HEK293 (cell line): ENCODE data around the gene TRAP1.
A peak's percentile ranks its signal among the peaks of the same experiment; 100 is the strongest.

Experiments
- HOXD13 ChIP-seq: sonication (generic); formaldehyde crosslinking; IDR thresholded peaks from 2 replicates; pipeline ENCODE4 v1.8.0; 2022; ENCODE audit warnings: missing genetic modification reagents, borderline replicate concordance
- KLF10 ChIP-seq: fragments of 450-650 bp; IDR thresholded peaks from 2 replicates; pipeline ENCODE4 v1.5.1; 2018; ENCODE audit warnings: missing biosample characterization, mild to moderate bottlenecking, missing genetic modification characterization
- KLF8 ChIP-seq: fragments of 450-650 bp; formaldehyde crosslinking; IDR thresholded peaks from 2 replicates; pipeline ENCODE4 v1.5.1; 2016; ENCODE audit warnings: missing biosample characterization, missing genetic modification characterization
- PRDM6 ChIP-seq: fragments of 450-650 bp; formaldehyde crosslinking; IDR thresholded peaks from 2 replicates; pipeline ENCODE4 v1.5.1; 2017; ENCODE audit warnings: missing biosample characterization, missing genetic modification characterization
- SP2 ChIP-seq: fragments of 450-650 bp; formaldehyde crosslinking; IDR thresholded peaks from 2 replicates; pipeline ENCODE4 v1.5.1; 2016; ENCODE audit warnings: missing biosample characterization, missing genetic modification characterization
- SP7 ChIP-seq: fragments of 450-650 bp; formaldehyde crosslinking; IDR thresholded peaks from 2 replicates; pipeline ENCODE4 v1.5.1; 2016; ENCODE audit warnings: missing biosample characterization, missing genetic modification characterization
- ZEB2 ChIP-seq: fragments of 450-650 bp; formaldehyde crosslinking; IDR thresholded peaks from 2 replicates; pipeline ENCODE4 v1.5.1; 2016; ENCODE audit warnings: missing biosample characterization, missing genetic modification characterization
- ZNF146 ChIP-seq: fragments of 450-650 bp; formaldehyde crosslinking; IDR thresholded peaks from 2 replicates; pipeline ENCODE4 v1.5.1; 2016; ENCODE audit warnings: missing biosample characterization, missing genetic modification characterization
- ZNF174 ChIP-seq: fragments of 450-650 bp; formaldehyde crosslinking; IDR thresholded peaks from 2 replicates; pipeline ENCODE4 v1.5.0; 2017; ENCODE audit warnings: missing biosample characterization, mild to moderate bottlenecking, missing genetic modification characterization
- ZNF175 ChIP-seq: fragments of 450-650 bp; formaldehyde crosslinking; IDR thresholded peaks from 2 replicates; pipeline ENCODE4 v1.5.1; 2016; ENCODE audit warnings: missing biosample characterization, missing genetic modification characterization
- ZNF2 ChIP-seq: fragments of 450-650 bp; formaldehyde crosslinking; IDR thresholded peaks from 2 replicates; pipeline ENCODE4 v1.5.1; 2016; ENCODE audit warnings: missing biosample characterization, missing genetic modification characterization
- ZNF202 ChIP-seq: fragments of 450-650 bp; formaldehyde crosslinking; IDR thresholded peaks from 2 replicates; pipeline ENCODE4 v1.5.1; 2016; ENCODE audit warnings: missing biosample characterization, missing genetic modification characterization, borderline replicate concordance
- ZNF239 ChIP-seq: fragments of 450-650 bp; formaldehyde crosslinking; IDR thresholded peaks from 2 replicates; pipeline ENCODE4 v1.5.1; 2016; ENCODE audit warnings: missing biosample characterization, missing genetic modification characterization
- ZNF366 ChIP-seq: fragments of 450-650 bp; formaldehyde crosslinking; conservative IDR thresholded peaks from 2 replicates; pipeline ENCODE4 v1.5.1; 2016; ENCODE audit warnings: missing biosample characterization, missing genetic modification characterization
- ZNF426 ChIP-seq: fragments of 450-650 bp; formaldehyde crosslinking; IDR thresholded peaks from 2 replicates; pipeline ENCODE4 v1.5.1; 2017; ENCODE audit warnings: missing biosample characterization, missing genetic modification characterization, mild to moderate bottlenecking, inconsistent platforms, moderate library complexity
- ZNF544 ChIP-seq: fragments of 450-650 bp; formaldehyde crosslinking; IDR thresholded peaks from 2 replicates; pipeline ENCODE4 v1.5.0; 2017; ENCODE audit warnings: missing biosample characterization, missing genetic modification characterization
- ZNF548 ChIP-seq: fragments of 450-650 bp; formaldehyde crosslinking; IDR thresholded peaks from 2 replicates; pipeline ENCODE4 v1.5.1; 2016; ENCODE audit warnings: missing biosample characterization, missing genetic modification characterization
- ZNF600 ChIP-seq: fragments of 450-650 bp; formaldehyde crosslinking; IDR thresholded peaks from 2 replicates; pipeline ENCODE4 v1.5.1; 2016; ENCODE audit warnings: missing biosample characterization, missing genetic modification characterization
- ZNF658 ChIP-seq: fragments of 450-650 bp; formaldehyde crosslinking; IDR thresholded peaks from 2 replicates; pipeline ENCODE4; 2016; ENCODE audit warnings: missing biosample characterization, missing genetic modification characterization
- TF ChIP-seq, protein P1 (sequence below): fragments of 450-650 bp; formaldehyde crosslinking; IDR thresholded peaks from 2 replicates; pipeline ENCODE4 v1.5.1; 2016; ENCODE audit warnings: missing biosample characterization, missing genetic modification characterization
- TF ChIP-seq, protein P2 (sequence below): fragments of 450-650 bp; formaldehyde crosslinking; IDR thresholded peaks from 2 replicates; pipeline ENCODE4 v1.5.1; 2016; ENCODE audit warnings: missing biosample characterization, missing genetic modification characterization
- TF ChIP-seq, protein P3 (sequence below): fragments of 450-650 bp; formaldehyde crosslinking; conservative IDR thresholded peaks from 2 replicates; pipeline ENCODE4 v1.5.1; 2016; ENCODE audit warnings: low read depth, missing biosample characterization, missing genetic modification characterization
- TF ChIP-seq, protein P4 (sequence below): fragments of 450-650 bp; formaldehyde crosslinking; IDR thresholded peaks from 2 replicates; pipeline ENCODE4 v1.5.1; 2016; ENCODE audit warnings: missing biosample characterization, missing genetic modification characterization
- TF ChIP-seq, protein P5 (sequence below): fragments of 450-650 bp; formaldehyde crosslinking; IDR thresholded peaks from 2 replicates; pipeline ENCODE4 v1.5.1; 2016; ENCODE audit warnings: missing biosample characterization, missing genetic modification characterization

The TRAP1 gene

DNA sequence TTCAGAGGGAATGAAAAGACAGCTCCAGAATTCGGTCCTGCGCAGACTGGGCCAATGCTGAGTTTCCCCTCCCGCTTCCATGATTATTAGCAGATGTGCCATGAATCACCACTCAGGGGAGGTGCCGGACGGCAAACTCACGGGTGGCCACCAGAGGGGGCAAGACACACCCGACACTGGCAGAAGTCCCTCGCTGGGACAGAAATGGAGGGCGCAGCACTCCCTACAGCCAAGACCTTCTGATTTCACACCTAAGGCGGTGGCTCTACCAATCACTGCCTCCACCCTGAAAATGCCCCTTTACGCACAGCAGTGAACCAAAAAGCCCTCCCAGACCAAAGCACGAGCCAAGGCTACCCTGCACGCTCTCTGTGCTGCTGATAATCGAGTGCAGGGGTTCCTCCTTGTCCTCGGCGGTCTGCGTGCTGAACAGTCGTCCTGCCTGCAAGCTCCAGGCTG, 26.8 kb downstream of the TRAP1 start (continued):
- no peak for TF ChIP-seq PRDM6 (tag by site-specific recombination)
- TF ChIP-seq ZNF600: peak; percentile 90
- TF ChIP-seq ZNF175 (tag by site-specific recombination): no peak
- TF ChIP-seq ZNF239 (tag by site-specific recombination): no peak
- TF ChIP-seq, protein P1, sequence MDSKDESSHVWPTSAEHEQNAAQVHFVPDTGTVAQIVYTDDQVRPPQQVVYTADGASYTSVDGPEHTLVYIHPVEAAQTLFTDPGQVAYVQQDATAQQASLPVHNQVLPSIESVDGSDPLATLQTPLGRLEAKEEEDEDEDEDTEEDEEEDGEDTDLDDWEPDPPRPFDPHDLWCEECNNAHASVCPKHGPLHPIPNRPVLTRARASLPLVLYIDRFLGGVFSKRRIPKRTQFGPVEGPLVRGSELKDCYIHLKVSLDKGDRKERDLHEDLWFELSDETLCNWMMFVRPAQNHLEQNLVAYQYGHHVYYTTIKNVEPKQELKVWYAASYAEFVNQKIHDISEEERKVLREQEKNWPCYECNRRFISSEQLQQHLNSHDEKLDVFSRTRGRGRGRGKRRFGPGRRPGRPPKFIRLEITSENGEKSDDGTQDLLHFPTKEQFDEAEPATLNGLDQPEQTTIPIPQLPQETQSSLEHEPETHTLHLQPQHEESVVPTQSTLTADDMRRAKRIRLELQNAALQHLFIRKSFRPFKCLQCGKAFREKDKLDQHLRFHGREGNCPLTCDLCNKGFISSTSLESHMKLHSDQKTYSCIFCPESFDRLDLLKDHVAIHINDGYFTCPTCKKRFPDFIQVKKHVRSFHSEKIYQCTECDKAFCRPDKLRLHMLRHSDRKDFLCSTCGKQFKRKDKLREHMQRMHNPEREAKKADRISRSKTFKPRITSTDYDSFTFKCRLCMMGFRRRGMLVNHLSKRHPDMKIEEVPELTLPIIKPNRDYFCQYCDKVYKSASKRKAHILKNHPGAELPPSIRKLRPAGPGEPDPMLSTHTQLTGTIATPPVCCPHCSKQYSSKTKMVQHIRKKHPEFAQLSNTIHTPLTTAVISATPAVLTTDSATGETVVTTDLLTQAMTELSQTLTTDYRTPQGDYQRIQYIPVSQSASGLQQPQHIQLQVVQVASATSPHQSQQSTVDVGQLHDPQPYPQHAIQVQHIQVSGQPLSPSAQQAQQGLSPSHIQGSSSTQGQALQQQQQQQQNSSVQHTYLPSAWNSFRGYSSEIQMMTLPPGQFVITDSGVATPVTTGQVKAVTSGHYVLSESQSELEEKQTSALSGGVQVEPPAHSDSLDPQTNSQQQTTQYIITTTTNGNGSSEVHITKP (tag by site-specific recombination): peak; percentile 39; the same call in 1 of the 2 replicates
- TF ChIP-seq SP7 (tag by site-specific recombination): peak; percentile 63
- TF ChIP-seq ZNF202 (tag by site-specific recombination): no peak
- TF ChIP-seq ZEB2 (tag by site-specific recombination): 0 out of 2 replicates have a peak, but pooled peaks have one; percentile 44
- no peak for TF ChIP-seq ZNF548
- TF ChIP-seq, protein P2, sequence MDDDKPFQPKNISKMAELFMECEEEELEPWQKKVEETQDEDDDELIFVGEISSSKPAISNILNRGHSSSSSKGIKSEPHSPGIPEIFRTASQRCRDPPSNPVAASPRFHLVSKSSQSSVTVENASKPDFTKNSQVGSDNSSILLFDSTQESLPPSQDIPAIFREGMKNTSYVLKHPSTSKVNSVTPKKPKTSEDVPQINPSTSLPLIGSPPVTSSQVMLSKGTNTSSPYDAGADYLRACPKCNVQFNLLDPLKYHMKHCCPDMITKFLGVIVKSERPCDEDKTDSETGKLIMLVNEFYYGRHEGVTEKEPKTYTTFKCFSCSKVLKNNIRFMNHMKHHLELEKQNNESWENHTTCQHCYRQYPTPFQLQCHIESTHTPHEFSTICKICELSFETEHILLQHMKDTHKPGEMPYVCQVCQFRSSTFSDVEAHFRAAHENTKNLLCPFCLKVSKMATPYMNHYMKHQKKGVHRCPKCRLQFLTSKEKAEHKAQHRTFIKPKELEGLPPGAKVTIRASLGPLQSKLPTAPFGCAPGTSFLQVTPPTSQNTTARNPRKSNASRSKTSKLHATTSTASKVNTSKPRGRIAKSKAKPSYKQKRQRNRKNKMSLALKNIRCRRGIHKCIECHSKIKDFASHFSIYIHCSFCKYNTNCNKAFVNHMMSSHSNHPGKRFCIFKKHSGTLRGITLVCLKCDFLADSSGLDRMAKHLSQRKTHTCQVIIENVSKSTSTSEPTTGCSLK: no peak
- no peak for TF ChIP-seq ZNF544 (tag by site-specific recombination)
- no peak; the same call in 1 of the 2 replicates for TF ChIP-seq KLF8
- TF ChIP-seq, protein P3, sequence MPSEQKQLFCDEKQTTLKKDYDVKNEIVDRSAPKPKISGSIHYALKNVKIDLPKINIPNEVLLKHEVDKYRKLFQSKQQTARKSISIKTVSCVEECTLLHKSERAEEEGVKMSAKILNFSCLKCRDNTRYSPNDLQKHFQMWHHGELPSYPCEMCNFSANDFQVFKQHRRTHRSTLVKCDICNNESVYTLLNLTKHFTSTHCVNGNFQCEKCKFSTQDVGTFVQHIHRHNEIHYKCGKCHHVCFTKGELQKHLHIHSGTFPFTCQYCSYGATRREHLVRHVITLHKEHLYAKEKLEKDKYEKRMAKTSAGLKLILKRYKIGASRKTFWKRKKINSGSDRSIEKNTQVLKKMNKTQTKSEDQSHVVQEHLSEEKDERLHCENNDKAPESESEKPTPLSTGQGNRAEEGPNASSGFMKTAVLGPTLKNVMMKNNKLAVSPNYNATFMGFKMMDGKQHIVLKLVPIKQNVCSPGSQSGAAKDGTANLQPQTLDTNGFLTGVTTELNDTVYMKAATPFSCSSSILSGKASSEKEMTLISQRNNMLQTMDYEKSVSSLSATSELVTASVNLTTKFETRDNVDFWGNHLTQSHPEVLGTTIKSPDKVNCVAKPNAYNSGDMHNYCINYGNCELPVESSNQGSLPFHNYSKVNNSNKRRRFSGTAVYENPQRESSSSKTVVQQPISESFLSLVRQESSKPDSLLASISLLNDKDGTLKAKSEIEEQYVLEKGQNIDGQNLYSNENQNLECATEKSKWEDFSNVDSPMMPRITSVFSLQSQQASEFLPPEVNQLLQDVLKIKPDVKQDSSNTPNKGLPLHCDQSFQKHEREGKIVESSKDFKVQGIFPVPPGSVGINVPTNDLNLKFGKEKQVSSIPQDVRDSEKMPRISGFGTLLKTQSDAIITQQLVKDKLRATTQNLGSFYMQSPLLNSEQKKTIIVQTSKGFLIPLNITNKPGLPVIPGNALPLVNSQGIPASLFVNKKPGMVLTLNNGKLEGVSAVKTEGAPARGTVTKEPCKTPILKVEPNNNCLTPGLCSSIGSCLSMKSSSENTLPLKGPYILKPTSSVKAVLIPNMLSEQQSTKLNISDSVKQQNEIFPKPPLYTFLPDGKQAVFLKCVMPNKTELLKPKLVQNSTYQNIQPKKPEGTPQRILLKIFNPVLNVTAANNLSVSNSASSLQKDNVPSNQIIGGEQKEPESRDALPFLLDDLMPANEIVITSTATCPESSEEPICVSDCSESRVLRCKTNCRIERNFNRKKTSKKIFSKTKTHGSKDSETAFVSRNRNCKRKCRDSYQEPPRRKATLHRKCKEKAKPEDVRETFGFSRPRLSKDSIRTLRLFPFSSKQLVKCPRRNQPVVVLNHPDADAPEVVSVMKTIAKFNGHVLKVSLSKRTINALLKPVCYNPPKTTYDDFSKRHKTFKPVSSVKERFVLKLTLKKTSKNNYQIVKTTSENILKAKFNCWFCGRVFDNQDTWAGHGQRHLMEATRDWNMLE: no peak
- TF ChIP-seq ZNF174 (tag by site-specific recombination): no peak
- no peak for TF ChIP-seq SP2 (tag by site-specific recombination)
- TF ChIP-seq KLF10 (tag by site-specific recombination): peak; percentile 18; the same call in 1 of the 2 replicates
- TF ChIP-seq, protein P4, sequence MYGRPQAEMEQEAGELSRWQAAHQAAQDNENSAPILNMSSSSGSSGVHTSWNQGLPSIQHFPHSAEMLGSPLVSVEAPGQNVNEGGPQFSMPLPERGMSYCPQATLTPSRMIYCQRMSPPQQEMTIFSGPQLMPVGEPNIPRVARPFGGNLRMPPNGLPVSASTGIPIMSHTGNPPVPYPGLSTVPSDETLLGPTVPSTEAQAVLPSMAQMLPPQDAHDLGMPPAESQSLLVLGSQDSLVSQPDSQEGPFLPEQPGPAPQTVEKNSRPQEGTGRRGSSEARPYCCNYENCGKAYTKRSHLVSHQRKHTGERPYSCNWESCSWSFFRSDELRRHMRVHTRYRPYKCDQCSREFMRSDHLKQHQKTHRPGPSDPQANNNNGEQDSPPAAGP: peak; percentile 77
- no peak for TF ChIP-seq ZNF426 (tag by site-specific recombination)
- no peak for TF ChIP-seq ZNF146 (tag by site-specific recombination)
- TF ChIP-seq, protein P5, sequence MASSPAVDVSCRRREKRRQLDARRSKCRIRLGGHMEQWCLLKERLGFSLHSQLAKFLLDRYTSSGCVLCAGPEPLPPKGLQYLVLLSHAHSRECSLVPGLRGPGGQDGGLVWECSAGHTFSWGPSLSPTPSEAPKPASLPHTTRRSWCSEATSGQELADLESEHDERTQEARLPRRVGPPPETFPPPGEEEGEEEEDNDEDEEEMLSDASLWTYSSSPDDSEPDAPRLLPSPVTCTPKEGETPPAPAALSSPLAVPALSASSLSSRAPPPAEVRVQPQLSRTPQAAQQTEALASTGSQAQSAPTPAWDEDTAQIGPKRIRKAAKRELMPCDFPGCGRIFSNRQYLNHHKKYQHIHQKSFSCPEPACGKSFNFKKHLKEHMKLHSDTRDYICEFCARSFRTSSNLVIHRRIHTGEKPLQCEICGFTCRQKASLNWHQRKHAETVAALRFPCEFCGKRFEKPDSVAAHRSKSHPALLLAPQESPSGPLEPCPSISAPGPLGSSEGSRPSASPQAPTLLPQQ (tag by site-specific recombination): 0 out of 2 replicates have a peak, but pooled peaks have one; percentile 30
- TF ChIP-seq ZNF2 (tag by site-specific recombination): peak; percentile 75; the same call in 1 of the 2 replicates
- no peak for TF ChIP-seq HOXD13 (CRISPR knock-in tag)
- 0 out of 2 replicates have a peak, but pooled peaks have one; percentile 16 for TF ChIP-seq ZNF366 (tag by site-specific recombination)
- TF ChIP-seq ZNF658 (tag by site-specific recombination): no peak
